Activated T-helper 1 cell treated with anti-CD3 and anti-CD28 coated beads, Interleukin-12 subunit alpha, Interleukin-12 subunit beta, Interleukin-2, Interleukin-4 antibody, amounts not matched to agents 30 ng/mL and 10 ng/mL and 1 ng/mL, durations not matched to agents 14 hours and 24 hours and 36 hours (primary cell): Measurements from ENCODE around the gene PNMA8A. TPM values are rescaled to one million over a fixed set of nuclear protein-coding genes. Genes with fewer than 3 reads are reported as not detected.
"Not testable (repeated sequence)": the region's sequence is repeated elsewhere in the genome, so short reads cannot be mapped to it uniquely, and the experiment has no call there.

Source experiments
- DNase-seq: peaks from one replicate; pipeline ENCODE4 v3.0.0; 2021; ENCODE audit warnings: low spot score
- H3K27ac Mint-ChIP-seq: one replicate; pipeline ENCODE4 v1.8.0; 2021; ENCODE audit warnings: mild to moderate bottlenecking, mixed read lengths
- H3K27me3 Mint-ChIP-seq: one replicate; pipeline ENCODE4 v1.8.0; 2022; ENCODE audit warnings: mild to moderate bottlenecking, moderate library complexity, mixed read lengths; ENCODE audit not compliant: insufficient read depth
- H3K36me3 Mint-ChIP-seq: one replicate; pipeline ENCODE4 v1.8.0; 2021; ENCODE audit warnings: low read depth, mixed read lengths
- H3K4me1 Mint-ChIP-seq: one replicate; pipeline ENCODE4 v1.8.0; 2021; ENCODE audit warnings: low read depth, mixed read lengths
- H3K4me3 Mint-ChIP-seq: one replicate; pipeline ENCODE4 v1.8.0; 2021; ENCODE audit warnings: mild to moderate bottlenecking, moderate library complexity, mixed read lengths
- H3K9me3 Mint-ChIP-seq: one replicate; pipeline ENCODE4 v1.8.0; 2021; ENCODE audit warnings: mixed read lengths
- intact Hi-C: fragments of 100-400 bp; cut with micrococcal nuclease; formaldehyde crosslinking; loops from one replicate; pipeline ENCODE4 v1.15.1; 2024
- total RNA-seq: library from RNA; stranded (reverse); gene quantifications from 2 replicates; pipeline ENCODE4 v1.2.3, GENCODE V29; 2022

PNMA8A gene
- total RNA-seq, 1 donor from 2014 or later, result not detected

GRCh38 chr19:46497773-46498172, 26.4 kb upstream of the PNMA8A start:
- H3K4me1 Mint-ChIP-seq, result peaks cover 5% of the 10 kb centered on the region
- H3K4me3 Mint-ChIP-seq, result no peak overlapping the region
- H3K27ac Mint-ChIP-seq, result no peak overlapping the region
- peaks cover 50% of the 10 kb centered on the region for H3K27me3 Mint-ChIP-seq
- H3K36me3 Mint-ChIP-seq, result peaks cover 4% of the 10 kb centered on the region
- intact Hi-C loops, result no loop called here
- H3K9me3 Mint-ChIP-seq, result no peaks in the 10 kb centered on the region
- DNase-seq, result no peak

- DNase-seq, intact Hi-C loops, H3K4me1 Mint-ChIP-seq, H3K9me3 Mint-ChIP-seq, H3K36me3 Mint-ChIP-seq, H3K27ac Mint-ChIP-seq, H3K4me3 Mint-ChIP-seq: not testable (repeated sequence)
- peaks cover 56% of the 10 kb centered on the region for H3K27me3 Mint-ChIP-seq
Observed at GRCh38 chr19:46496886-46497285, 25.5 kb upstream of the PNMA8A start.

GRCh38 chr19:46496304-46496703, 24.9 kb upstream of the PNMA8A start:
- Mint-ChIP-seq H3K4me1 (peaks cover 5% of the 10 kb centered on the region), H3K9me3 (no peaks in the 10 kb centered on the region), H3K36me3 (peaks cover 4% of the 10 kb centered on the region), H3K27me3 (peaks cover 62% of the 10 kb centered on the region), H3K27ac (no peak overlapping the region), H3K4me3 (no peak overlapping the region)
- no peak for DNase-seq
- intact Hi-C loops, result no loop called here

- peaks cover 66% of the 10 kb centered on the region for H3K27me3 Mint-ChIP-seq
- intact Hi-C loops, result no loop called here
- peak within 1 kb of the TSS; percentile 26 for H3K27ac Mint-ChIP-seq
- no peaks in the 10 kb centered on the region for H3K9me3 Mint-ChIP-seq
- DNase-seq, result no peak
- H3K36me3 Mint-ChIP-seq, result peaks cover 4% of the 10 kb centered on the region
- peak within 1 kb of the TSS; percentile 33 for H3K4me3 Mint-ChIP-seq
- peaks cover 5% of the 10 kb centered on the region for H3K4me1 Mint-ChIP-seq
Observed at GRCh38 chr19:46495786-46496099, 24.4 kb upstream of the PNMA8A start, which contains the start of gene PNMA8B. Gene PNMA8B (minus strand): TSS chr19:46495867. CDS start chr19:46495465, 402 bp downstream.

GRCh38 chr19:46494941-46495785, 23.8 kb upstream of the PNMA8A start:
- intact Hi-C loops, result no loop called here

GRCh38 chr19:46494146-46494940, 23.0 kb upstream of the PNMA8A start:
- Mint-ChIP-seq H3K4me1 (peaks cover 5% of the 10 kb centered on the region), H3K27ac (peak overlapping the region; percentile 26), H3K9me3 (no peaks in the 10 kb centered on the region), H3K4me3 (peak overlapping the region; percentile 33), H3K36me3 (peaks cover 4% of the 10 kb centered on the region), H3K27me3 (peaks cover 70% of the 10 kb centered on the region)
- no peak for DNase-seq
- intact Hi-C loops, result no loop called here

More at GRCh38 chr19:46494941-46495785, 23.8 kb upstream of the PNMA8A start:
- H3K27ac Mint-ChIP-seq, result peak overlapping the region; percentile 26
- H3K4me3 Mint-ChIP-seq, result no peak overlapping the region
- no peak for DNase-seq
- H3K9me3 Mint-ChIP-seq, result no peaks in the 10 kb centered on the region
- H3K27me3 Mint-ChIP-seq, result peaks cover 68% of the 10 kb centered on the region
- H3K4me1 Mint-ChIP-seq, result peaks cover 5% of the 10 kb centered on the region
- H3K36me3 Mint-ChIP-seq, result peaks cover 4% of the 10 kb centered on the region

- Mint-ChIP-seq H3K9me3 (no peaks in the 10 kb centered on the region), H3K36me3 (peaks cover 4% of the 10 kb centered on the region), H3K4me1 (peaks cover 5% of the 10 kb centered on the region), H3K27me3 (peaks cover 77% of the 10 kb centered on the region), H3K27ac (no peak overlapping the region), H3K4me3 (peak overlapping the region; percentile 33)
- intact Hi-C loops, result loop anchor here (2.0 kb wide), 1 partner anchor 415 kb away; no protein-coding TSS in a partner anchor
- no peak for DNase-seq
Observed at GRCh38 chr19:46493236-46494145, 22.1 kb upstream of the PNMA8A start.

GRCh38 chr19:46492841-46493235, 21.5 kb upstream of the PNMA8A start:
- intact Hi-C loops, result loop anchor here (2.0 kb wide), 1 partner anchor 414 kb away; no protein-coding TSS in a partner anchor

GRCh38 chr19:46491975-46492682, 20.8 kb upstream of the PNMA8A start:
- Mint-ChIP-seq H3K9me3 (no peaks in the 10 kb centered on the region), H3K4me3 (no peak overlapping the region), H3K4me1 (peaks cover 5% of the 10 kb centered on the region), H3K36me3 (peaks cover 4% of the 10 kb centered on the region), H3K27me3 (peaks cover 78% of the 10 kb centered on the region), H3K27ac (no peak overlapping the region)
- intact Hi-C loops, result loop anchor here (2.0 kb wide), 1 partner anchor 413 kb away; no protein-coding TSS in a partner anchor
- DNase-seq, result no peak

More at GRCh38 chr19:46492841-46493235, 21.5 kb upstream of the PNMA8A start:
- H3K9me3 Mint-ChIP-seq, result no peaks in the 10 kb centered on the region
- H3K27me3 Mint-ChIP-seq, result peaks cover 81% of the 10 kb centered on the region
- no peak for DNase-seq
- H3K4me1 Mint-ChIP-seq, result peaks cover 5% of the 10 kb centered on the region
- no peak overlapping the region for H3K4me3 Mint-ChIP-seq
- H3K27ac Mint-ChIP-seq, result no peak overlapping the region
- H3K36me3 Mint-ChIP-seq, result peaks cover 4% of the 10 kb centered on the region

- peaks cover 72% of the 10 kb centered on the region for H3K27me3 Mint-ChIP-seq
Observed at GRCh38 chr19:46490774-46491173, 19.4 kb upstream of the PNMA8A start.

GRCh38 chr19:46489445-46490272, 18.3 kb upstream of the PNMA8A start:
- Mint-ChIP-seq H3K27ac (no peak overlapping the region), H3K9me3 (no peaks in the 10 kb centered on the region), H3K27me3 (peaks cover 69% of the 10 kb centered on the region), H3K4me3 (no peak overlapping the region), H3K36me3 (peaks cover 4% of the 10 kb centered on the region), H3K4me1 (peaks cover 5% of the 10 kb centered on the region)
- DNase-seq, result no peak
- intact Hi-C loops, result no loop called here

More at GRCh38 chr19:46490774-46491173, 19.4 kb upstream of the PNMA8A start:
- Mint-ChIP-seq H3K4me1 (peaks cover 5% of the 10 kb centered on the region), H3K27ac (no peak overlapping the region), H3K9me3 (no peaks in the 10 kb centered on the region), H3K4me3 (no peak overlapping the region), H3K36me3 (peaks cover 4% of the 10 kb centered on the region)
- intact Hi-C loops, result no loop called here
- no peak for DNase-seq
